Measurements from ENCODE around the gene S100A11. TPM values are rescaled to one million over a fixed set of nuclear protein-coding genes. Genes with fewer than 3 reads are reported as not detected.

S100A11 gene
- total RNA-seq, 8 experiments from 2014 or later: 2.2 to 494 (median 45.8) TPM; not detected in 3

DNA sequence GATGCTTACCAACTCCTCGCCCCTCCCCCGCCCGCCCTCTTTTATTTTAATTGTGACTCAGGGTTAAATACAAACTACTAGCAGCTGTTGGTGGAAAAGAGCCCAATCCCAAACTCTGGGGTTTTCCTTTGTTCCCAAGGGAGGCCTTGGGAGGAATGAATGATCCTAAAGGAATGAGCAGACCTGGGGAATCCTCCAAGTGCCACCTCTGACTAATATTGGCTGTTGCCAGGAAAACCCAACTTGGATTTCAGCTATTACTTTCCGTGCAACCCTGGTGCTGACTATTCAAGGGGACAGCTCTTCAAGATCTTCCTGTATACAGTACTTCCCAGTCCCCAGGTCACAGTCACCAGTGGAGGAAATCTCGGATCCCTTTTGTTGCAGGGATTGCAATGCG lies 41.8 kb downstream of the S100A11 start:
- Histone ChIP-seq H3K4me1 (replicated peaks in 1 of 2) (peaks cover 0 to 29% of the 10 kb centered on the region in 2 donors), H3K4me3 (no peak overlapping the region), H3K27ac (no peak overlapping the region)
- in situ Hi-C loops (cut with MboI; ENCODE audit: low pct_unique_long_range_greater_than_20kb in 2 of 9, low sequenced_read_pairs in 9 of 9, unreplicated experiment in 9 of 9): loop anchor here in 2 of 9 experiments (10.0 kb wide), 1 partner anchor 60 kb away; no protein-coding TSS in a partner anchor
- 5 to 72% (median 44%) methylated on average over 3 to 6 of the region's 6 CpGs; no CpG with 5 or more reads in 2 of the 10 experiments for WGBS, 10 experiments
- no peak for ATAC-seq (replicated peaks in 6 of 8)

DNA sequence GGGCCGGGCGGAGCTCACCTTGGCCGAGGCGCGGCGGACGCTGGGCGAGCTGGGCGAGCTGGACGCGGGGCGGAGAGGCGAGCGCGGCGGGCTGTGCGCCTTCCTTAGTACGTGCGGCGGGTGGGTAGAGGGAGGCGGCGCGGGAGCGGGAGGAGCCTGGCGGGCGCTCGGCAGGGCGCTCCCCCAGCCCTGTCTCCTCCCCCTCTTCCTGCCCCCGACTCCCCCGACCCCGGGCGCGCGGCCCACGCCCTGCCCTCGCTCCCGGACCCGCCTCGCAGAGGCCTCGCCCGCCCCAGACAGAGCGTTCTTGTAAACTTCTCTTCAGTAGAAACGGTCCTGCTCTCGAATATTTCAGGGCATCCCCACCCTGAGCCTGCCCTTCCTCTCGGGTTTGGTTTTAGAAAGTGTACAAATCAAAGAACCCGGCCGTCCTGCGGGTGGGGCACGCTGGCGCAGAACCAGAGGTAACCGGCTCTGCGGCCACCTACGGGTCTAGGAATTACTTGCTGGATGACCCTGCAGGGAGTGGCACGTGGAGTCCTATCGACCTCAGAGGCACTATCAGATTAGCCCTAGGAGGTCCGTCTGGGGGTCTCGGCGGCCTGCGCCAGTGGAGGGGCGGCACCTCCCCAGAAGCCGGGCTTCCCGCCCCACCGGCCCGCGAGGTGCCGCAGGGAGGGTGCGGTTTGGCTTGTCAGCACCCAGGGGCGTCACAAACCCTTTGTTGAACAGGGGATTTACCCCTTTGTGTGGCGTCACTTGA lies 42.9 kb downstream of the S100A11 start, which contains the start of gene S100A10:
S100A10 (minus strand) TSS at position 126 of the 763 bp plus-strand sequence. CDS start 7,629 bp downstream, outside the sequence.
- H3K4me3 ChIP-seq: peak within 1 kb of the TSS; percentile 25 to 70 (median 39)
- WGBS, 10 experiments: 0 to 58% (median 2%) methylated on average over 1 to 17 of the region's 69 CpGs; no CpG with 5 or more reads in 3 of the 10 experiments
- in situ Hi-C loops (cut with MboI; ENCODE audit: low pct_unique_long_range_greater_than_20kb in 2 of 9, low sequenced_read_pairs in 9 of 9, unreplicated experiment in 9 of 9): loop anchor here in 2 of 9 experiments (10.0 kb wide), 1 partner anchor 59 kb away; no protein-coding TSS in a partner anchor
- H3K4me1 ChIP-seq (replicated peaks in 1 of 2): peaks cover 0 to 37% of the 10 kb centered on the region in 2 donors
- peak; percentile 24 to 88 (median 74) for ATAC-seq (replicated peaks in 6 of 8)
- peak within 1 kb of the TSS in 1 of 2 donors; percentile 6 for H3K27ac ChIP-seq

- peak; percentile 0 to 35 (median 7) for ATAC-seq (replicated peaks in 6 of 8)
- 0 to 33% (median 9%) methylated on average over 3 to 23 of the region's 50 CpGs; no CpG with 5 or more reads in 4 of the 10 experiments for WGBS, 10 experiments
- Histone ChIP-seq H3K27ac (peak overlapping the region in 1 of 2 donors; percentile 6), H3K4me3 (peak overlapping the region; percentile 25 to 70 (median 39)), H3K4me1 (replicated peaks in 1 of 2) (peaks cover 0 to 42% of the 10 kb centered on the region in 2 donors)
- in situ Hi-C loops (cut with MboI; ENCODE audit: low pct_unique_long_range_greater_than_20kb in 2 of 9, low sequenced_read_pairs in 9 of 9, unreplicated experiment in 9 of 9): loop anchor here in 2 of 9 experiments (10.0 kb wide), 1 partner anchor 58 kb away; no protein-coding TSS in a partner anchor
Measured at GRCh38 chr1:151993084-151993733, 43.6 kb downstream of the S100A11 start.

GRCh38 chr1:151992303-151993083 lies 44.3 kb downstream of the S100A11 start:
- in situ Hi-C loops (cut with MboI; ENCODE audit: low pct_unique_long_range_greater_than_20kb in 2 of 9, low sequenced_read_pairs in 9 of 9, unreplicated experiment in 9 of 9): loop anchor here in 2 of 9 experiments (10.0 kb wide), 1 partner anchor 58 kb away; no protein-coding TSS in a partner anchor
- peaks cover 0 to 42% of the 10 kb centered on the region in 2 donors for H3K4me1 ChIP-seq (replicated peaks in 1 of 2)
- ATAC-seq (replicated peaks in 6 of 8): peak in 7 of 8 experiments; percentile 13 to 65 (median 32)
- WGBS, 10 experiments: 0 to 82% (median 14%) methylated on average over 1 to 19 of the region's 21 CpGs; no CpG with 5 or more reads in 1 of the 10 experiments
- H3K4me3 ChIP-seq: peak overlapping the region in 3 of 5 donors; percentile 39 to 70 (median 55)
- no peak overlapping the region for H3K27ac ChIP-seq

- Histone ChIP-seq H3K4me3 (peak overlapping the region in 1 of 5 donors; percentile 70), H3K4me1 (replicated peaks in 1 of 2) (peaks cover 0 to 42% of the 10 kb centered on the region in 2 donors), H3K27ac (no peak overlapping the region)
- ATAC-seq (replicated peaks in 6 of 8): no peak
- in situ Hi-C loops (cut with MboI; ENCODE audit: low pct_unique_long_range_greater_than_20kb in 2 of 9, low sequenced_read_pairs in 9 of 9, unreplicated experiment in 9 of 9): loop anchor here in 2 of 9 experiments (10.0 kb wide), 1 partner anchor 57 kb away; no protein-coding TSS in a partner anchor
- WGBS, 10 experiments: 0 to 88% (median 66%) methylated on average over 1 to 6 of the region's 6 CpGs
Measured at GRCh38 chr1:151991663-151992302, 45.0 kb downstream of the S100A11 start.

DNA sequence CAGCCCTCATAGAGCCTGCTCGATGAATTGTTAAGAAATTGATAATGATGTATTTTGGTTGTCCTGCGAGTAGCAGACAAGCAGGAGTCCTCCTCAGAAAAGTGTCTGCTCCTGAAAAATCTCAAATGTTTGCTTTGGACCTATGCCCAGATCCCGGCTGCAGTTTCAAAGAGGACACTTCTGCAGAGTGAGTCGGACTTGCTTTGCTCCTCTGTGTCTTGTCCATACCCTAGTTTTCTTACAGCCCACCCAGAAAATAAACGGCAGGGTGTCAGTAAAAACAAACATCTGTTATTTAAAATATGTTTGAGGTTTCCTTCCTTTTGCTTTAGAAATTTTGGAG lies 46.0 kb downstream of the S100A11 start:
- WGBS, 10 experiments: 0 to 63% (median 40%) methylated on average over 1 to 5 of the region's 5 CpGs; no CpG with 5 or more reads in 1 of the 10 experiments
- ATAC-seq (replicated peaks in 6 of 8): peak in 1 of 8 experiments; percentile 37
- H3K4me3 ChIP-seq: no peak overlapping the region
- in situ Hi-C loops (cut with MboI; ENCODE audit: low pct_unique_long_range_greater_than_20kb in 2 of 9, low sequenced_read_pairs in 9 of 9, unreplicated experiment in 9 of 9): loop anchor here in 2 of 9 experiments (10.0 kb wide), 1 partner anchor 56 kb away; no protein-coding TSS in a partner anchor
- H3K27ac ChIP-seq: no peak overlapping the region
- peaks cover 0 to 42% of the 10 kb centered on the region in 2 donors for H3K4me1 ChIP-seq (replicated peaks in 1 of 2)

DNA sequence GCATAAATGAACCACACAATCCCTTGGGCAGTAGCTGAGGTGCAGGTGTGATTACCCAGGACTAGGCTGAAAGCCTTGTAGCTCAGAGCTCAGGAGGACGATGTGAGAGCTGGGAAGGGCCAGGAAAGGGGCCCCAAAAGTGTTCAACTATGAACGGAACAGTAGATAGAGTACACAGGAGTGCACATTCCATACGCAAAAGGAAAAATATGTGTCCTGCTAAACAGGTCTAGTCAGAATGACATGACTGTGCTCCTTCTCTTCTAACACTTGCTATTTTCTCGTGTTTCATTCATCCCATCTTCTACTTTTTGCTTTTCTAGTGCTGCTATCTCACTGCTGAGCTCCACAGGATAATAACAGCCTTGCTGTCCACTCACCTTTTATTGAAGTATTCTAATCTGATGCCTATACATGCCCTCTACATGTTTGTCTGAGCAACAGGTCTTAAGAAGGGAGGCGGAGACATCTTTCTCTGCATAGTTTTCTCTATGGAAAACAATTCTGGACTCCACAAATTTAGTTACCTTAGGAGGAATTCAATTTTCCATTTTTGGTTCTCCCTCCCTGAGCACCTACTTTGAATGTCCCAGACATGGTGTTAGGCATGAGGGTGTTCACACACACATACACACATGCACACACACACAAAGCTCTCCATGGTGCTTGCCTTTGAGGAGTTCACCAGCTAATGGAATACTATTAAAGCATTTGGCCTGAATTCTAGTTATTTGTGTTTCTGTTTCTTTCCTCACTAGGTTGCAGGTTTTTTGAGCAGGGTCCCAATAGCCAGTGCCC lies 46.5 kb downstream of the S100A11 start:
- 8 to 100% (median 78%) methylated on average over 1 to 5 of the region's 5 CpGs; no CpG with 5 or more reads in 1 of the 10 experiments for WGBS, 10 experiments
- H3K4me1 ChIP-seq (replicated peaks in 1 of 2): peaks cover 0 to 42% of the 10 kb centered on the region in 2 donors
- in situ Hi-C loops (cut with MboI; ENCODE audit: low pct_unique_long_range_greater_than_20kb in 2 of 9, low sequenced_read_pairs in 9 of 9, unreplicated experiment in 9 of 9): loop anchor here in 2 of 9 experiments (10.0 kb wide), 1 partner anchor 55 kb away; no protein-coding TSS in a partner anchor
- no peak overlapping the region for H3K27ac ChIP-seq
- H3K4me3 ChIP-seq: no peak overlapping the region
- ATAC-seq (replicated peaks in 6 of 8): peak in 1 of 8 experiments; percentile 11

DNA sequence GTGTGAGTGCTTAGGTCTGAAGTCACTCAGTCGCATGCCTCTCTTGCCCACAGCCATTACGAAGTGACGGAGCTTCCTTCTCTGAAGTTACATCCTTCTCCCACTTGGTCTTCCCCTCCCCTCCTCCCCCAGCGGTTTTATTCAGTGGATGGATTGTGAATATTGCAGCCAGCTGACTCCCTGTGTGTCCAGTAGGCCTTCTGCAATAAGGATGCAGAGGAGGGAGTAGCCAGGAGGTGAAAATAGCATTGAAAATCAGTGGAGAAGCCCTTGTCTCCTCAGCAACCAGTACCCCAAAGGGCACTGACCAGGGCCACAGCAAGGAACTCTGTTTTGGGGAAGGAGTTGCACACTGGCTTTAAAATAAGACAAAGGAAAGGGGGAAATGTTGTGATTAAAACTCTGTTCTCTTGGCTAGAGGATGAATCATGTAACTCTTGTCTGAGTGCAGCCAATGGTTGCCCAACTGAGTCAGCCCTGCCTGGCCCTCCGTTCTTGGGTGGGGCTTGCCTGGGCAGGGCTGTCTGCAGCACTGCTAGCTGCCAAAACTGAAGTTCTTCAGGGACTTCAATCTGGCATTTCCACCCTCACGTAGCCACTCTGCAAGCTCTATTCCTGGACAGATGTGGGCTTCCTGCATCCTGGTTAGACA lies 47.5 kb downstream of the S100A11 start:
- H3K4me3 ChIP-seq: no peak overlapping the region
- in situ Hi-C loops (cut with MboI; ENCODE audit: low pct_unique_long_range_greater_than_20kb in 2 of 9, low sequenced_read_pairs in 9 of 9, unreplicated experiment in 9 of 9): no loop called here
- H3K4me1 ChIP-seq (replicated peaks in 1 of 2): peaks cover 0 to 41% of the 10 kb centered on the region in 2 donors
- H3K27ac ChIP-seq: no peak overlapping the region
- peak in 3 of 8 experiments; percentile 16 to 32 (median 29) for ATAC-seq (replicated peaks in 6 of 8)
- WGBS, 10 experiments: 0 to 100% (median 56%) methylated on average over 1 to 6 of the region's 6 CpGs; no CpG with 5 or more reads in 1 of the 10 experiments

DNA sequence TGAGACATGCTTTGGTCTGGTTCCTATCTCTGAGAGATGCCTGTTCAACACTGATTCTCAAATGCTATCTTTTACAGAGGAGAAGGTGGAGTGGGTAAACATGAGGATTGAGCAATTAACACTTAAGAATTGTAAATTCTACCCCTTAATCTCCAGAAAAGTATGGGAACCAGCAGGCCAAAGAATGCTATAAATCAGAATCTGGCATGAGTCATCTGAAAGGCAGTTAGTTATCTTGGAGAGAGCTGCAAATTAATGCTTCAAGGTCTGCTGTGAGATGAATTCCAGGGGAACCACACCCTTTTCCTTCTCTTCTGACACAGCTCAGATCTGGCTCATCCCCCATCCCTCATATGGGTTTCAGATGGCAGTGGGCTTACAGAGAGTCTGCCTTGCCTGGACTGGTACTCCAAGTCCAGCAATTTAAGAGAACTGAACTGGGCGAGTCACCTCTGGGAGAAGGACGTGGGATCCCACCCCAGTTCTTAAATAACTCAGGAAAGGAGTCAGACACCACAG lies 48.3 kb downstream of the S100A11 start:
- H3K4me1 ChIP-seq (replicated peaks in 1 of 2): peaks cover 0 to 36% of the 10 kb centered on the region in 2 donors
- WGBS, 10 experiments: 67 to 86% (median 82%) methylated on average over 2 of the region's 2 CpGs; no CpG with 5 or more reads in 6 of the 10 experiments
- peak; percentile 3 to 52 (median 40) for ATAC-seq (replicated peaks in 6 of 8)
- no peak overlapping the region for H3K4me3 ChIP-seq
- H3K27ac ChIP-seq: no peak overlapping the region
- in situ Hi-C loops (cut with MboI; ENCODE audit: low pct_unique_long_range_greater_than_20kb in 2 of 9, low sequenced_read_pairs in 9 of 9, unreplicated experiment in 9 of 9): no loop called here

GRCh38 chr1:151986501-151987190 lies 50.2 kb downstream of the S100A11 start:
- peaks cover 0 to 24% of the 10 kb centered on the region in 2 donors for H3K4me1 ChIP-seq (replicated peaks in 1 of 2)
- in situ Hi-C loops (cut with MboI; ENCODE audit: low pct_unique_long_range_greater_than_20kb in 2 of 9, low sequenced_read_pairs in 9 of 9, unreplicated experiment in 9 of 9): no loop called here
- H3K27ac ChIP-seq: no peak overlapping the region
- WGBS, 10 experiments: 18 to 100% (median 70%) methylated on average over 2 to 8 of the region's 8 CpGs; no CpG with 5 or more reads in 1 of the 10 experiments
- ATAC-seq (replicated peaks in 6 of 8): no peak
- no peak overlapping the region for H3K4me3 ChIP-seq
